SK-N-SH treated with all-trans-retinoic acid at 6 μM for 48 hours (cell line): ENCODE data around the gene DDX49.
A peak's percentile ranks its signal among the peaks of the same experiment; 100 is the strongest.

Source experiments
- ATAC-seq: fragments of 200-7000 bp; cut with Tn5 transposase; 3 replicates; pipeline ENCODE4 v1.9.1; 2020; ENCODE audit warnings: mild to moderate bottlenecking, moderate library complexity
- ARNTL ChIP-seq: fragments of 450-650 bp; formaldehyde crosslinking; IDR thresholded peaks from 2 replicates; pipeline ENCODE4 v1.5.0; 2020; ENCODE audit warnings: low read depth, mild to moderate bottlenecking, moderate library complexity, borderline replicate concordance
- BACH2 ChIP-seq: fragments of 250-450 bp; sonication (Bioruptor Pico); IDR thresholded peaks from 2 replicates; pipeline ENCODE4 v1.9.0; 2021; ENCODE audit warnings: mild to moderate bottlenecking, borderline replicate concordance
- CSDC2 ChIP-seq: fragments of 250-450 bp; sonication (Bioruptor Pico); IDR thresholded peaks from 2 replicates; pipeline ENCODE4 v1.5.0; 2020; ENCODE audit warnings: mild to moderate bottlenecking, moderate library complexity
- ESRRG ChIP-seq: fragments of 250-450 bp; sonication (Bioruptor Pico); IDR thresholded peaks from 2 replicates; pipeline ENCODE4 v1.6.1; 2021; ENCODE audit warnings: mild to moderate bottlenecking
- ISL1 ChIP-seq: fragments of 250-450 bp; sonication (Bioruptor Pico); IDR thresholded peaks from 2 replicates; pipeline ENCODE4 v2.1.2; 2022; ENCODE audit warnings: mild to moderate bottlenecking, moderate library complexity
- OSR1 ChIP-seq: fragments of 250-450 bp; sonication (Bioruptor Pico); IDR thresholded peaks from 2 replicates; pipeline ENCODE4 v1.8.0; 2022; ENCODE audit warnings: moderate library complexity, mild to moderate bottlenecking, inconsistent platforms
- PATZ1 ChIP-seq: fragments of 250-450 bp; sonication (Bioruptor Pico); IDR thresholded peaks from 2 replicates; pipeline ENCODE4 v1.8.0; 2020; ENCODE audit warnings: mild to moderate bottlenecking, moderate library complexity, borderline replicate concordance
- POU6F1 ChIP-seq: fragments of 250-450 bp; sonication (Bioruptor Pico); IDR thresholded peaks from 2 replicates; pipeline ENCODE4 v1.8.0; 2021; ENCODE audit warnings: low read depth, mild to moderate bottlenecking, moderate library complexity, borderline replicate concordance
- PPARA ChIP-seq: fragments of 250-450 bp; sonication (Bioruptor Pico); IDR thresholded peaks from 2 replicates; pipeline ENCODE4 v1.5.0; 2020; ENCODE audit warnings: mild to moderate bottlenecking, borderline replicate concordance
- RARB ChIP-seq: fragments of 250-450 bp; sonication (Bioruptor Pico); IDR thresholded peaks from 2 replicates; pipeline ENCODE4 v1.8.0; 2021; ENCODE audit warnings: mild to moderate bottlenecking, moderate library complexity
- SNAI2 ChIP-seq: fragments of 250-450 bp; sonication (Bioruptor Pico); IDR thresholded peaks from 2 replicates; pipeline ENCODE4 v1.5.0; 2020; ENCODE audit warnings: mild to moderate bottlenecking, moderate library complexity
- TCF4 ChIP-seq: fragments of 250-450 bp; sonication (Bioruptor Pico); IDR thresholded peaks from 2 replicates; pipeline ENCODE4 v1.8.0; 2021; ENCODE audit warnings: mild to moderate bottlenecking, moderate library complexity, borderline replicate concordance
- TOX ChIP-seq: fragments of 250-450 bp; sonication (Bioruptor Pico); IDR thresholded peaks from 2 replicates; pipeline ENCODE4 v1.8.0; 2021; ENCODE audit warnings: mild to moderate bottlenecking, moderate library complexity, borderline replicate concordance
- ZC3H10 ChIP-seq: fragments of 250-450 bp; sonication (Bioruptor Pico); IDR thresholded peaks from 2 replicates; pipeline ENCODE4 v1.5.1; 2021; ENCODE audit warnings: mild to moderate bottlenecking, moderate library complexity
- ZFP3 ChIP-seq: fragments of 250-450 bp; sonication (Bioruptor Pico); IDR thresholded peaks from 2 replicates; pipeline ENCODE4 v1.5.0; 2020; ENCODE audit warnings: mild to moderate bottlenecking, moderate library complexity
- ZFP30 ChIP-seq: fragments of 450-650 bp; formaldehyde crosslinking; IDR thresholded peaks from 2 replicates; pipeline ENCODE4 v1.5.0; 2022; ENCODE audit warnings: mild to moderate bottlenecking, moderate library complexity
- ZNF565 ChIP-seq: fragments of 450-650 bp; formaldehyde crosslinking; conservative IDR thresholded peaks from 2 replicates; pipeline ENCODE4 v1.5.0; 2020; ENCODE audit warnings: low read depth, mild to moderate bottlenecking, moderate library complexity
- ZNF70 ChIP-seq: fragments of 450-650 bp; formaldehyde crosslinking; IDR thresholded peaks from 2 replicates; pipeline ENCODE4 v1.5.0; 2020; ENCODE audit warnings: mild to moderate bottlenecking, moderate library complexity
- ZNF8 ChIP-seq: fragments of 450-650 bp; formaldehyde crosslinking; IDR thresholded peaks from 2 replicates; pipeline ENCODE4 v1.5.0; 2020; ENCODE audit warnings: mild to moderate bottlenecking, moderate library complexity
- TF ChIP-seq, protein P1 (sequence below): fragments of 250-450 bp; sonication (Bioruptor Pico); IDR thresholded peaks from 2 replicates; pipeline ENCODE4 v1.5.0; 2020; ENCODE audit warnings: mild to moderate bottlenecking, moderate library complexity
- TF ChIP-seq, protein P2 (sequence below): fragments of 250-450 bp; sonication (Bioruptor Pico); IDR thresholded peaks from 2 replicates; pipeline ENCODE4 v1.5.1; 2021; ENCODE audit warnings: mild to moderate bottlenecking, moderate library complexity
- TF ChIP-seq, protein P3 (sequence below): fragments of 250-450 bp; sonication (Bioruptor Pico); IDR thresholded peaks from 2 replicates; pipeline ENCODE4 v1.5.1; 2020; ENCODE audit warnings: low read depth, mild to moderate bottlenecking, moderate library complexity

The DDX49 gene

GRCh38 chr19:18893587-18894253, 25.8 kb upstream of the DDX49 start:
- no peak for TF ChIP-seq SNAI2
- no peak for ATAC-seq

- ATAC-seq, result peak; percentile 12; the same call in 2 of the 3 replicates
Observed at GRCh38 chr19:18894254-18895037, 25.1 kb upstream of the DDX49 start.

GRCh38 chr19:18895038-18895823, 24.3 kb upstream of the DDX49 start:
- TF ChIP-seq ZNF70 (CRISPR knock-in tag), result peak; percentile 88
- no peak for TF ChIP-seq RARB (CRISPR knock-in tag)
- ATAC-seq, result peak; percentile 73

More at GRCh38 chr19:18894254-18895037, 25.1 kb upstream of the DDX49 start:
- no peak for TF ChIP-seq ZFP30 (CRISPR knock-in tag)
- no peak for TF ChIP-seq SNAI2
- no peak for TF ChIP-seq ESRRG (CRISPR knock-in tag)
- no peak for TF ChIP-seq ZNF8
- no peak for TF ChIP-seq TOX (CRISPR knock-in tag)
- TF ChIP-seq ZC3H10 (CRISPR knock-in tag), result no peak
- TF ChIP-seq ZFP3 (CRISPR knock-in tag), result no peak
- no peak for TF ChIP-seq ZNF70 (CRISPR knock-in tag)
- TF ChIP-seq, protein P1, sequence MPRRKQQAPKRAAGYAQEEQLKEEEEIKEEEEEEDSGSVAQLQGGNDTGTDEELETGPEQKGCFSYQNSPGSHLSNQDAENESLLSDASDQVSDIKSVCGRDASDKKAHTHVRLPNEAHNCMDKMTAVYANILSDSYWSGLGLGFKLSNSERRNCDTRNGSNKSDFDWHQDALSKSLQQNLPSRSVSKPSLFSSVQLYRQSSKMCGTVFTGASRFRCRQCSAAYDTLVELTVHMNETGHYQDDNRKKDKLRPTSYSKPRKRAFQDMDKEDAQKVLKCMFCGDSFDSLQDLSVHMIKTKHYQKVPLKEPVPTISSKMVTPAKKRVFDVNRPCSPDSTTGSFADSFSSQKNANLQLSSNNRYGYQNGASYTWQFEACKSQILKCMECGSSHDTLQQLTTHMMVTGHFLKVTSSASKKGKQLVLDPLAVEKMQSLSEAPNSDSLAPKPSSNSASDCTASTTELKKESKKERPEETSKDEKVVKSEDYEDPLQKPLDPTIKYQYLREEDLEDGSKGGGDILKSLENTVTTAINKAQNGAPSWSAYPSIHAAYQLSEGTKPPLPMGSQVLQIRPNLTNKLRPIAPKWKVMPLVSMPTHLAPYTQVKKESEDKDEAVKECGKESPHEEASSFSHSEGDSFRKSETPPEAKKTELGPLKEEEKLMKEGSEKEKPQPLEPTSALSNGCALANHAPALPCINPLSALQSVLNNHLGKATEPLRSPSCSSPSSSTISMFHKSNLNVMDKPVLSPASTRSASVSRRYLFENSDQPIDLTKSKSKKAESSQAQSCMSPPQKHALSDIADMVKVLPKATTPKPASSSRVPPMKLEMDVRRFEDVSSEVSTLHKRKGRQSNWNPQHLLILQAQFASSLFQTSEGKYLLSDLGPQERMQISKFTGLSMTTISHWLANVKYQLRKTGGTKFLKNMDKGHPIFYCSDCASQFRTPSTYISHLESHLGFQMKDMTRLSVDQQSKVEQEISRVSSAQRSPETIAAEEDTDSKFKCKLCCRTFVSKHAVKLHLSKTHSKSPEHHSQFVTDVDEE (CRISPR knock-in tag), result no peak
- TF ChIP-seq OSR1 (CRISPR knock-in tag), result no peak
- no peak for TF ChIP-seq CSDC2 (CRISPR knock-in tag)
- TF ChIP-seq, all 23 proteins: peak for 0

GRCh38 chr19:18895824-18896341, 23.6 kb upstream of the DDX49 start, which contains the start of gene CERS1:
CERS1 (minus strand) TSS chr19:18896158; CDS start chr19:18896072, 86 bp downstream.
- TF ChIP-seq TOX (CRISPR knock-in tag), result no peak
- no peak for TF ChIP-seq OSR1 (CRISPR knock-in tag)
- TF ChIP-seq BACH2 (CRISPR knock-in tag), result no peak
- no peak for TF ChIP-seq ZNF70 (CRISPR knock-in tag)
- no peak for TF ChIP-seq CSDC2 (CRISPR knock-in tag)
- TF ChIP-seq TCF4 (CRISPR knock-in tag), result no peak
- no peak for TF ChIP-seq ZFP3 (CRISPR knock-in tag)
- no peak for TF ChIP-seq ISL1
- TF ChIP-seq PATZ1 (CRISPR knock-in tag), result no peak
- no peak for TF ChIP-seq RARB (CRISPR knock-in tag)
- no peak for TF ChIP-seq ZNF565 (CRISPR knock-in tag)
- no peak for TF ChIP-seq ZNF8
- no peak for TF ChIP-seq PPARA (CRISPR knock-in tag)
- TF ChIP-seq POU6F1 (CRISPR knock-in tag), result no peak
- no peak for TF ChIP-seq ZFP30 (CRISPR knock-in tag)
- no peak for TF ChIP-seq ESRRG (CRISPR knock-in tag)
- TF ChIP-seq, protein P2, sequence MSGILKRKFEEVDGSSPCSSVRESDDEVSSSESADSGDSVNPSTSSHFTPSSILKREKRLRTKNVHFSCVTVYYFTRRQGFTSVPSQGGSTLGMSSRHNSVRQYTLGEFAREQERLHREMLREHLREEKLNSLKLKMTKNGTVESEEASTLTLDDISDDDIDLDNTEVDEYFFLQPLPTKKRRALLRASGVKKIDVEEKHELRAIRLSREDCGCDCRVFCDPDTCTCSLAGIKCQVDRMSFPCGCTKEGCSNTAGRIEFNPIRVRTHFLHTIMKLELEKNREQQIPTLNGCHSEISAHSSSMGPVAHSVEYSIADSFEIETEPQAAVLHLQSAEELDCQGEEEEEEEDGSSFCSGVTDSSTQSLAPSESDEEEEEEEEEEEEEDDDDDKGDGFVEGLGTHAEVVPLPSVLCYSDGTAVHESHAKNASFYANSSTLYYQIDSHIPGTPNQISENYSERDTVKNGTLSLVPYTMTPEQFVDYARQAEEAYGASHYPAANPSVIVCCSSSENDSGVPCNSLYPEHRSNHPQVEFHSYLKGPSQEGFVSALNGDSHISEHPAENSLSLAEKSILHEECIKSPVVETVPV, result no peak
- no peak for TF ChIP-seq ARNTL
- TF ChIP-seq, protein P3, sequence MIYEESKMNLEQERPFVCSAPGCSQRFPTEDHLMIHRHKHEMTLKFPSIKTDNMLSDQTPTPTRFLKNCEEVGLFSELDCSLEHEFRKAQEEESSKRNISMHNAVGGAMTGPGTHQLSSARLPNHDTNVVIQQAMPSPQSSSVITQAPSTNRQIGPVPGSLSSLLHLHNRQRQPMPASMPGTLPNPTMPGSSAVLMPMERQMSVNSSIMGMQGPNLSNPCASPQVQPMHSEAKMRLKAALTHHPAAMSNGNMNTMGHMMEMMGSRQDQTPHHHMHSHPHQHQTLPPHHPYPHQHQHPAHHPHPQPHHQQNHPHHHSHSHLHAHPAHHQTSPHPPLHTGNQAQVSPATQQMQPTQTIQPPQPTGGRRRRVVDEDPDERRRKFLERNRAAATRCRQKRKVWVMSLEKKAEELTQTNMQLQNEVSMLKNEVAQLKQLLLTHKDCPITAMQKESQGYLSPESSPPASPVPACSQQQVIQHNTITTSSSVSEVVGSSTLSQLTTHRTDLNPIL (CRISPR knock-in tag), result no peak
- no peak for TF ChIP-seq ZC3H10 (CRISPR knock-in tag)
- peak; percentile 9; the same call in 2 of the 3 replicates for ATAC-seq
